Measurements from ENCODE around the gene CDCA3. TPM values are rescaled to one million over a fixed set of nuclear protein-coding genes. Genes with fewer than 3 reads are reported as not detected.
"Not testable (repeated sequence)": the region's sequence is repeated elsewhere in the genome, so short reads cannot be mapped to it uniquely, and the experiment has no call there.

CDCA3 gene
- total RNA-seq, 5 donors from 2014 or later (not counting 1 experiment from before 2014, with no cell fraction given): 1.1 to 2.7 (median 2.0) TPM

DNA sequence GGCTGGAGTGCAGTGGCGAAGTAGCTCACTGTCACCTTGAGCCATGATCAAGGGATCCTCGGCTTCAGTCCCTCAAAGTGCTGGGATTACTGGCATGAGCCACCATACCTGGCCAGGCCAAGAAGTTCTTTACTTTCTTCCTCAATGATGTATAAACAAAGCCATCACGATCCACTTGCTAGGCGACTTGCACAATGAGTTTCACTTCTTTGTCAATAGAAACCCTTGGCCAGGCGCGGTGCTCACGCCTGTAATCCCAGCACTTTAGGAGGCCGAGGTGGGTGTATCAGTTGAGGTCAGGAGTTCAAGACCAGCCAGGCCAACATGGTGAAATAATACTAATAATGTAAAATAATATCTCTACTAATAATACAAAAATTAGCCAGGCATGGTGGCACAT is 36.4 kb upstream of the CDCA3 start:
- H3K27me3 ChIP-seq (replicated peaks in 1 of 2; ENCODE audit: control insufficient read depth in 2 of 2, extremely low read depth in 1 of 2, insufficient read depth in 2 of 2, low read length in 1 of 2): no peaks in the 10 kb centered on the region
- WGBS (ENCODE audit: insufficient coverage): 96% methylated on average over 4 of the region's 8 CpGs
- CTCF ChIA-PET: interaction anchor here in 1 of 2 donors (0.6 kb wide), 1 partner anchor 209 kb away, joined by 4 read pairs; no protein-coding TSS in a partner anchor
- no peak overlapping the region for H3K4me3 Mint-ChIP-seq
- no peak for DNase-seq
- H3K9me3 ChIP-seq: no peaks in the 10 kb centered on the region
- H3K27ac Mint-ChIP-seq: no peak overlapping the region
- H3K4me1 ChIP-seq (ENCODE audit: control insufficient read depth in 1 of 2, extremely low read depth in 1 of 2, insufficient read depth in 2 of 2, low read length in 2 of 2): peaks cover 3 to 16% of the 10 kb centered on the region in 2 experiments
- H3K27ac ChIP-seq (ENCODE audit: low read length): no peak overlapping the region
- POLR2A ChIA-PET: interaction anchor here in 1 of 2 donors (0.7 kb wide), 1 partner anchor 17 kb away, joined by 3 read pairs; no protein-coding TSS in a partner anchor
- peaks cover 13% of the 10 kb centered on the region in 3 donors for H3K4me1 Mint-ChIP-seq
- H3K9me3 Mint-ChIP-seq: no peaks in the 10 kb centered on the region
- no peaks in the 10 kb centered on the region for H3K27me3 Mint-ChIP-seq
- H3K36me3 ChIP-seq (ENCODE audit: control insufficient read depth in 2 of 2, extremely low read depth in 1 of 2, insufficient read depth in 1 of 2, low read length in 1 of 2): peaks cover 4 to 10% of the 10 kb centered on the region in 2 donors
- ATAC-seq (replicated peaks in 1 of 4): no peak
- peaks cover 3% of the 10 kb centered on the region for H3K36me3 Mint-ChIP-seq
- H3K4me3 ChIP-seq (ENCODE audit: control insufficient read depth in 1 of 2, extremely low read depth in 1 of 2, low read length in 1 of 2): no peak overlapping the region

DNA sequence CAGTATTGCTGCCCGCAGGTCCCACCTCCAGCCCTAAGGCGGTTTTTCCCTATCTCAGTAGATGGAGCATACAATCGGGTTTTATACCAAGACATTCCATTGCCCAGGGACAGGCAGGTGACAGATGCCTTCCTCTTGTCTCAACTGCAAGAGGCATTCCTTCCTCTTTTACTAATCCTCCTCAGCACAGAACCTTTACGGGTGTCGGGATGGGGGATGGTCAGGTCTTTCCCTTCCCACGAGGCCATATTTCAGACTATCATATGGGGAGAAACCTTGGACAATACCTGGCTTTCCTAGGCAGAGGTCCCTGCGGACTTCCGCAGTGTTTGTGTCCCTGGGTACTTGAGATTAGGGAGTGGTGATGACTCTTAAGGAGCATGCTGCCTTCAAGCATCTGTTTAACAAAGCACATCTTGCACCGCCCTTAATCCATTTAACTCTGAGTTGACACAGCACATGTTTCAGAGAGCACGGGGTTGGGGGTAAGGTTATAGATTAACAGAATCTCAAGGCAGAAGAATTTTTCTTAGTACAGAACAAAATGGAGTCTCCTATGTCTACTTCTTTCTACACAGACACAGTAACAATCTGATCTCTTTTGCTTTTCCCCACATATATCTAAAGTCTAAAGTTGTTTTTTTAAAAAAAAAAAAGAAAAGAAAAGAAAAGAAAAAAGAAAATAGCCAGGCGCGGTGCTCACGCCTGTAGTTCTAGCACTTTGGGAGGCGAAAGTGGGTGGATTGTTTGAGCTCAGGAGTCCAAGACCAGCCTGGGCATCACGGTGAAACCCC is 35.3 kb upstream of the CDCA3 start:
- CTCF ChIA-PET: interaction anchor here (0.6 to 0.7 kb wide), 2 partner anchors 134 to 210 kb away, joined by 3 to 4 read pairs; no protein-coding TSS in a partner anchor
- not testable (repeated sequence) for H3K27me3 Mint-ChIP-seq
- POLR2A ChIA-PET: interaction anchor here in 1 of 2 donors (0.8 kb wide), 1 partner anchor 813 kb away, joined by 4 read pairs; no protein-coding TSS in a partner anchor

DNA sequence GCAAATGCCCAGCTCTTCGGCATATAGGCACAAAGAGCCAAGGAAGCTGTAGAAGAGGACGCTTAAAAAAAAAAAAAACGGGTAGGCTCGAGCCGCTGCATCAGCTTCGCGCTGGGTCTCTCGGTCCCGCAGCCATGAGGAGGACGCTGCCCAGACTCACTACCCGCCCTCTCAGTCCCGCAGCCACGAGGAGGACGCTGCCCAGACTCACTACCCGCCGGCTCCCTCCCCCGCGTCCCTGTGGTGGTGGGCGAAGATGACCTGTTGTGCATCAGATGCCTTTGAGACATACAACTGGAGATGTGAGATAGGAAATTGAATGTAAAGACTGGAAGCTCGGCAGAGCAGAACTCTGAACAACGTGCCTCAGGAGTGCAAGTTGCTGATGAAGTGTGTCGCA is 33.5 kb upstream of the CDCA3 start:
- H3K9me3 Mint-ChIP-seq: no peaks in the 10 kb centered on the region
- H3K36me3 Mint-ChIP-seq: peaks cover 3% of the 10 kb centered on the region
- WGBS (ENCODE audit: insufficient coverage): 97% methylated on average over 16 of the region's 22 CpGs
- no peak overlapping the region for H3K4me3 Mint-ChIP-seq
- H3K27ac Mint-ChIP-seq: no peak overlapping the region
- Histone ChIP-seq H3K4me1 (ENCODE audit: control insufficient read depth in 1 of 2, extremely low read depth in 1 of 2, insufficient read depth in 2 of 2, low read length in 2 of 2) (no peaks in the 10 kb centered on the region), H3K9me3 (no peaks in the 10 kb centered on the region), H3K27me3 (replicated peaks in 1 of 2; ENCODE audit: control insufficient read depth in 2 of 2, extremely low read depth in 1 of 2, insufficient read depth in 2 of 2, low read length in 1 of 2) (no peaks in the 10 kb centered on the region), H3K36me3 (ENCODE audit: control insufficient read depth in 2 of 2, extremely low read depth in 1 of 2, insufficient read depth in 1 of 2, low read length in 1 of 2) (peaks cover 4 to 10% of the 10 kb centered on the region in 2 donors), H3K4me3 (ENCODE audit: control insufficient read depth in 1 of 2, extremely low read depth in 1 of 2, low read length in 1 of 2) (no peak overlapping the region), H3K27ac (ENCODE audit: low read length) (no peak overlapping the region)
- CTCF ChIA-PET: interaction anchor here in 1 of 2 donors (0.7 to 0.9 kb wide), 2 partner anchors 53 to 229 kb away, joined by 3 read pairs; no protein-coding TSS in a partner anchor
- no peaks in the 10 kb centered on the region for H3K4me1 Mint-ChIP-seq
- ATAC-seq (replicated peaks in 1 of 4) (no peak), DNase-seq (no peak)
- POLR2A ChIA-PET: no interaction called here
- no peaks in the 10 kb centered on the region for H3K27me3 Mint-ChIP-seq

More for the DNA sequence above, 35.3 kb upstream of the CDCA3 start:
- not testable (repeated sequence) for H3K9me3 ChIP-seq; ATAC-seq (replicated peaks in 1 of 4); H3K4me3 ChIP-seq (ENCODE audit: control insufficient read depth in 1 of 2, extremely low read depth in 1 of 2, low read length in 1 of 2); H3K36me3 ChIP-seq (ENCODE audit: control insufficient read depth in 2 of 2, extremely low read depth in 1 of 2, insufficient read depth in 1 of 2, low read length in 1 of 2); H3K27me3 ChIP-seq (replicated peaks in 1 of 2; ENCODE audit: control insufficient read depth in 2 of 2, extremely low read depth in 1 of 2, insufficient read depth in 2 of 2, low read length in 1 of 2); DNase-seq; H3K36me3 Mint-ChIP-seq; H3K4me1 ChIP-seq (ENCODE audit: control insufficient read depth in 1 of 2, extremely low read depth in 1 of 2, insufficient read depth in 2 of 2, low read length in 2 of 2); H3K27ac ChIP-seq (ENCODE audit: low read length); H3K4me3 Mint-ChIP-seq; H3K27ac Mint-ChIP-seq; H3K9me3 Mint-ChIP-seq
- peaks cover 8 to 10% (median 10%) of the 10 kb centered on the region in 3 donors for H3K4me1 Mint-ChIP-seq
- WGBS (ENCODE audit: insufficient coverage): no CpG with 5 or more reads among the region's 15 CpGs

DNA sequence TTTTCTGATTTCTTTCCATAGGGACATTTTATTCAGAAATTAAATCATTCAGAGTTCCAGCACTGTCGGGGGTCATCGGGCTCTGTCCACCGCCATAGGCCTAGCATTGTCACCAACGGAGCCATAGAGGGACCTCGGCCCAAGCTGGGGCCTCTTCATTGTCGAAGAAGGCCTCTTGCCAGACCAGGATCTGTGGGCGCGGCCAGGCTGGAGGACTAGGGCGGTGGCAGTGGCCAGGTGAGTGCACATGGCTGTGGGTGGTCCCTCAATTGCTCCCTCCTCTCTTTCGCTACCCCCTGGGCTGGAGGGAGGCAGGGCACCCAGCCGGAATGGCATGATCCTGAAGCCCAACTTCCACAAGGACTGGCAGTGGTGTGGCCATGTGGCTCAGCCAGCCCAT is 32.6 kb upstream of the CDCA3 start:
- Histone ChIP-seq H3K36me3 (ENCODE audit: control insufficient read depth in 2 of 2, extremely low read depth in 1 of 2, insufficient read depth in 1 of 2, low read length in 1 of 2) (peaks cover 4 to 10% of the 10 kb centered on the region in 2 donors), H3K4me3 (ENCODE audit: control insufficient read depth in 1 of 2, extremely low read depth in 1 of 2, low read length in 1 of 2) (no peak overlapping the region), H3K4me1 (ENCODE audit: control insufficient read depth in 1 of 2, extremely low read depth in 1 of 2, insufficient read depth in 2 of 2, low read length in 2 of 2) (no peaks in the 10 kb centered on the region), H3K27me3 (replicated peaks in 1 of 2; ENCODE audit: control insufficient read depth in 2 of 2, extremely low read depth in 1 of 2, insufficient read depth in 2 of 2, low read length in 1 of 2) (no peaks in the 10 kb centered on the region), H3K9me3 (no peaks in the 10 kb centered on the region), H3K27ac (ENCODE audit: low read length) (no peak overlapping the region)
- WGBS (ENCODE audit: insufficient coverage): 100% methylated on average over 10 of the region's 11 CpGs
- ATAC-seq (replicated peaks in 1 of 4) (no peak), DNase-seq (no peak)
- Mint-ChIP-seq H3K36me3 (peaks cover 3% of the 10 kb centered on the region), H3K4me1 (no peaks in the 10 kb centered on the region), H3K4me3 (no peak overlapping the region), H3K9me3 (no peaks in the 10 kb centered on the region), H3K27ac (no peak overlapping the region), H3K27me3 (no peaks in the 10 kb centered on the region)
- CTCF ChIA-PET: no interaction called here
- POLR2A ChIA-PET: no interaction called here

DNA sequence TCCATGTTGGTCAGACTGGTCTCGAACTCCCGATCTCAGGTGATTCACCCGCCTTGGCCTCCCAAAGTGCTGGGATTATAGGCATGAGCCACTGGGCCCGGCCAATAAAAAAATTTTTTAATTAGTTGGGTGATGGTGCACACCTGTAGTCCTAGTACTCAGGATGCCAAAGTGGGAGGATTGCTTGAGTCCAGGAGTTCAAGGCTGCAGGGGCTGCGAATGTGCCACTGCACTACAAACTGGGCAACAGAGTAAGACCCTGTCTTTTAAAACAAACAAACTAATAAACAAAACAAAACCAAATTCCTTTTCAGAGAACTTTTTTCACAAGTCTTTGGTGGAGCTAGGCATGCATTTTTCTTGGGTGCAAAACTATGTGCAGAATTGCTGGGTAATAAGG is 32.2 kb upstream of the CDCA3 start:
- ChIA-PET CTCF (interaction anchor here in 1 of 2 donors (2.0 kb wide), 1 partner anchor 11 kb away, joined by 8 read pairs; the partner anchor contains the start of gene SPSB2), POLR2A (no interaction called here)
- H3K4me3 ChIP-seq (ENCODE audit: control insufficient read depth in 1 of 2, extremely low read depth in 1 of 2, low read length in 1 of 2): no peak overlapping the region
- DNase-seq (no peak), ATAC-seq (replicated peaks in 1 of 4) (no peak)
- WGBS (ENCODE audit: insufficient coverage): 86% methylated on average over 3 of the region's 5 CpGs
- no peaks in the 10 kb centered on the region for H3K9me3 Mint-ChIP-seq
- no peak overlapping the region for H3K27ac ChIP-seq (ENCODE audit: low read length)
- no peak overlapping the region for H3K27ac Mint-ChIP-seq
- H3K4me1 Mint-ChIP-seq: no peaks in the 10 kb centered on the region
- H3K27me3 Mint-ChIP-seq: no peaks in the 10 kb centered on the region
- H3K27me3 ChIP-seq (replicated peaks in 1 of 2; ENCODE audit: control insufficient read depth in 2 of 2, extremely low read depth in 1 of 2, insufficient read depth in 2 of 2, low read length in 1 of 2): no peaks in the 10 kb centered on the region
- H3K4me3 Mint-ChIP-seq: no peak overlapping the region
- H3K36me3 Mint-ChIP-seq: peaks cover 3% of the 10 kb centered on the region
- no peaks in the 10 kb centered on the region for H3K4me1 ChIP-seq (ENCODE audit: control insufficient read depth in 1 of 2, extremely low read depth in 1 of 2, insufficient read depth in 2 of 2, low read length in 2 of 2)
- no peaks in the 10 kb centered on the region for H3K9me3 ChIP-seq
- H3K36me3 ChIP-seq (ENCODE audit: control insufficient read depth in 2 of 2, extremely low read depth in 1 of 2, insufficient read depth in 1 of 2, low read length in 1 of 2): peaks cover 4 to 10% of the 10 kb centered on the region in 2 donors

DNA sequence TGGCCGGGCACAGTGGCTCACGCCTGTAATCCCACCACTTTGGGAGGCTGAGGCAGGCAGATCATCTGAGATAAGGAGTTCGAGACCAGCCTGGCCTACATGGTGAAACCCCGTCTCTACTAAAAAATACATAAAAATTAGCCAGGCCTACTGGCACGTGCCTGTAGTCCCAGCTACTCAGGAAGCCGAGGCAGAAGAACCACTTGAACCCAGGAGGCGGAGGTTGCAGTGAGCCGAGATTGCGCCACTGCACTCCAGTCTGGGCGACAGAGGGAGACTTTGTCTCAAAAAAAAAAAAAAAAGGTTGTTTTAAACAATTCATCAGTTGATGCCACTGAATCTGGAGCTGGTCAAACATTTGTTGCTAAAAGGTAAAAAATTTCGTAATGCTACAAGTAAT is 28.7 kb upstream of the CDCA3 start:
- H3K4me1 ChIP-seq (ENCODE audit: control insufficient read depth in 1 of 2, extremely low read depth in 1 of 2, insufficient read depth in 2 of 2, low read length in 2 of 2); H3K9me3 Mint-ChIP-seq; H3K27ac Mint-ChIP-seq; H3K27me3 ChIP-seq (replicated peaks in 1 of 2; ENCODE audit: control insufficient read depth in 2 of 2, extremely low read depth in 1 of 2, insufficient read depth in 2 of 2, low read length in 1 of 2); H3K9me3 ChIP-seq; POLR2A ChIA-PET; H3K4me3 Mint-ChIP-seq; H3K27me3 Mint-ChIP-seq; H3K4me3 ChIP-seq (ENCODE audit: control insufficient read depth in 1 of 2, extremely low read depth in 1 of 2, low read length in 1 of 2); H3K27ac ChIP-seq (ENCODE audit: low read length); DNase-seq; H3K4me1 Mint-ChIP-seq; H3K36me3 Mint-ChIP-seq; ATAC-seq (replicated peaks in 1 of 4): not testable (repeated sequence)
- WGBS (ENCODE audit: insufficient coverage): 100% methylated on average over 6 of the region's 11 CpGs
- peaks cover 4 to 12% of the 10 kb centered on the region in 2 donors for H3K36me3 ChIP-seq (ENCODE audit: control insufficient read depth in 2 of 2, extremely low read depth in 1 of 2, insufficient read depth in 1 of 2, low read length in 1 of 2)
- CTCF ChIA-PET: interaction anchor here in 1 of 2 donors (0.6 kb wide), 1 partner anchor 248 kb away, joined by 3 read pairs; no protein-coding TSS in a partner anchor
